ENCODE measurements around the gene PCDH12.
A peak's percentile ranks its signal among the peaks of the same experiment; 100 is the strongest.
"Not testable (repeated sequence)": the region's sequence is repeated elsewhere in the genome, so short reads cannot be mapped to it uniquely, and the experiment has no call there.

PCDH12 gene

GRCh38 chr5:141944076-141944475, 13.9 kb downstream of the PCDH12 start:
- no peak overlapping the region for H3K4me3 ChIP-seq (ENCODE audit: low read depth, low read length)
- DNase-seq (ENCODE audit: low read depth) = no peak

- no peak overlapping the region for H3K4me3 ChIP-seq (ENCODE audit: low read depth, low read length)
- DNase-seq (ENCODE audit: low read depth) = no peak
Measured at GRCh38 chr5:141942185-141942857, 15.7 kb downstream of the PCDH12 start.

GRCh38 chr5:141941779-141942178, 16.2 kb downstream of the PCDH12 start:
- H3K4me3 ChIP-seq (ENCODE audit: low read depth, low read length) = no peak overlapping the region
- no peak for DNase-seq (ENCODE audit: low read depth)

GRCh38 chr5:141941307-141941706, 16.7 kb downstream of the PCDH12 start:
- H3K4me3 ChIP-seq (ENCODE audit: low read depth, low read length) = no peak overlapping the region
- DNase-seq (ENCODE audit: low read depth) = no peak

- DNase-seq (ENCODE audit: low read depth) = no peak
- no peak overlapping the region for H3K4me3 ChIP-seq (ENCODE audit: low read depth, low read length)
Measured at GRCh38 chr5:141940695-141941271, 17.2 kb downstream of the PCDH12 start.

- DNase-seq (ENCODE audit: low read depth) = no peak
Measured at GRCh38 chr5:141935538-141935937, 22.5 kb downstream of the PCDH12 start.

GRCh38 chr5:141934099-141934844, 23.7 kb downstream of the PCDH12 start:
- DNase-seq (ENCODE audit: low read depth) = no peak
- no peak overlapping the region for H3K4me3 ChIP-seq (ENCODE audit: low read depth, low read length)

More at GRCh38 chr5:141935538-141935937, 22.5 kb downstream of the PCDH12 start:
- no peak overlapping the region for H3K4me3 ChIP-seq (ENCODE audit: low read depth, low read length)

GRCh38 chr5:141933151-141933550, 24.9 kb downstream of the PCDH12 start:
- no peak overlapping the region for H3K4me3 ChIP-seq (ENCODE audit: low read depth, low read length)
- DNase-seq (ENCODE audit: low read depth) = no peak

GRCh38 chr5:141931694-141932093, 26.3 kb downstream of the PCDH12 start:
- no peak overlapping the region for H3K4me3 ChIP-seq (ENCODE audit: low read depth, low read length)
- no peak for DNase-seq (ENCODE audit: low read depth)

GRCh38 chr5:141929398-141930058, 28.5 kb downstream of the PCDH12 start:
- DNase-seq (ENCODE audit: low read depth) = no peak
- no peak overlapping the region for H3K4me3 ChIP-seq (ENCODE audit: low read depth, low read length)

- no peak overlapping the region for H3K4me3 ChIP-seq (ENCODE audit: low read depth, low read length)
- DNase-seq (ENCODE audit: low read depth) = no peak
Measured at GRCh38 chr5:141928051-141928450, 30.0 kb downstream of the PCDH12 start.

GRCh38 chr5:141926434-141926833, 31.6 kb downstream of the PCDH12 start:
- no peak for DNase-seq (ENCODE audit: low read depth)

GRCh38 chr5:141923448-141924313, 34.3 kb downstream of the PCDH12 start, which contains the start of gene DELE1:
Gene DELE1, plus strand, starts transcription at chr5:141923871. Its CDS starts 71 bp downstream, at chr5:141923942.
- peak within 1 kb of the TSS; percentile 72 for H3K4me3 ChIP-seq (ENCODE audit: low read depth, low read length)
- DNase-seq (ENCODE audit: low read depth) = peak; percentile 77

More at GRCh38 chr5:141926434-141926833, 31.6 kb downstream of the PCDH12 start:
- H3K4me3 ChIP-seq (ENCODE audit: low read depth, low read length) = no peak overlapping the region

- DNase-seq (ENCODE audit: low read depth) = not testable (repeated sequence)
Measured at GRCh38 chr5:141922827-141923447, 35.1 kb downstream of the PCDH12 start.

GRCh38 chr5:141920771-141921170, 37.2 kb downstream of the PCDH12 start:
- H3K4me3 ChIP-seq (ENCODE audit: low read depth, low read length) = no peak overlapping the region
- no peak for DNase-seq (ENCODE audit: low read depth)

More at GRCh38 chr5:141922827-141923447, 35.1 kb downstream of the PCDH12 start:
- H3K4me3 ChIP-seq (ENCODE audit: low read depth, low read length) = peak overlapping the region; percentile 72

- no peak overlapping the region for H3K4me3 ChIP-seq (ENCODE audit: low read depth, low read length)
- DNase-seq (ENCODE audit: low read depth) = no peak
Measured at GRCh38 chr5:141919218-141920119, 38.5 kb downstream of the PCDH12 start.

GRCh38 chr5:141917760-141918159, 40.2 kb downstream of the PCDH12 start:
- no peak for DNase-seq (ENCODE audit: low read depth)
- H3K4me3 ChIP-seq (ENCODE audit: low read depth, low read length) = no peak overlapping the region

- H3K4me3 ChIP-seq (ENCODE audit: low read depth, low read length) = no peak overlapping the region
- no peak for DNase-seq (ENCODE audit: low read depth)
Measured at GRCh38 chr5:141916522-141916921, 41.5 kb downstream of the PCDH12 start.
